ENCODE results near the gene PHPT1. TPM values are rescaled to one million over a fixed set of nuclear protein-coding genes. Genes with fewer than 3 reads are reported as not detected.
"Not testable (repeated sequence)": the region's sequence is repeated elsewhere in the genome, so short reads cannot be mapped to it uniquely, and the experiment has no call there.

PHPT1 gene
- total RNA-seq, 1 experiment from 2014 or later, result 161 TPM

DNA sequence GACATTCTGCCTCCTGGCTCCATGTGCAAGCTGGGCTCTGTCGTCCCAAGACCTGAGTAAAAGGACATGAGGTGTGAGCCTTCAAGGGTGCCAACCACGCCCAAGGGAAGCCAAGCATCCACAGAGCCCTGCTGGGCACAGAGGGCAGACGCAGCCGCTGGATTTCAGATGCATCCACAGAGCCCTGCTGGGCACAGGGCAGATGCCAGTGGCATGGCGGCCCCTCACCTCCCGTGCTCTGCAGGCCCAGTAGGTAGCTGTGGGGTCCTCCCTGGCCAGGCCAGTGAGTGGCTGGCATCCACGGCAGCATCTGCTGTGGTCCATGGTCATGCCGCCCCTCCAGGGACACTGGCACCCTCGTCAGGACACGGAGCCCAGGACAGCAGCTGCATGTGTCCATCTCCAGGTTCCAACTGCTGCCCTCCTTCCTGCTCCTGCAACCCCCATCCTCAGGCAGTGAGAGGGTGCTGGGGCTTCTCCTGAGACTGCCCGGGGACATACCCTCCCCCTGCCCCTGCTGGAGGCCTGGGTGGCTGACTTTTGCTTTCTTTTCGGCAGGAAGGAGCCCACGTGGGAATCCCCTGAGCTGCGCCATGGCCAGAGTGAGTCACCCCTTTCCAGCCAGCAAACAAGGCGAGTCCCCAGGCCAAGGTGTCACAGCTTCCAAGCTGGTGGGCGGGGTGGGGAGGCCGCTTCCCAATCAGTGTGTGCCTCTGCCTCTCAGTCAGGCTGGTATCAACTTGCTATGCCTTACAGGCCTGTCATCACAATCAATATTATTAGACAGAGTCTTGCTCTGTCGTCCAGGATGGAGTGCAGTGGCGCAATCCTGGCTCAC lies 33.1 kb downstream of the PHPT1 start:
- Histone ChIP-seq H3K9ac (ENCODE audit: extremely low read depth, insufficient read length, low read length) (no peak overlapping the region), H3K9me3 (ENCODE audit: control insufficient read depth, low read depth, low read length) (no peaks in the 10 kb centered on the region), H3K4ac (ENCODE audit: low read depth, low read length) (no peak overlapping the region), H3K27me3 (ENCODE audit: insufficient read depth, low read length) (no peaks in the 10 kb centered on the region), H2AK5ac (ENCODE audit: insufficient read length, low read length) (no peak overlapping the region), H3K18ac (ENCODE audit: insufficient read length, low read depth, low read length) (no peak overlapping the region), H3K4me2 (ENCODE audit: insufficient read depth, insufficient read length, low read length) (no peak overlapping the region), H3K23ac (ENCODE audit: insufficient read length, low read depth, low read length) (no peak overlapping the region), H4K20me1 (ENCODE audit: control insufficient read depth, insufficient read depth, insufficient read length) (no peaks in the 10 kb centered on the region), H3T11ph (ENCODE audit: low read length) (no peak overlapping the region), H4K8ac (replicated peaks; ENCODE audit: insufficient read length, low read depth, low read length) (no peak overlapping the region), H3K23me2 (ENCODE audit: insufficient read length, low read depth, low read length, poor library complexity, severe bottlenecking) (peaks cover 4% of the 10 kb centered on the region), H2BK5ac (ENCODE audit: insufficient read length, low read length) (no peak overlapping the region), H3K27ac (ENCODE audit: insufficient read length, low read depth, low read length) (no peak overlapping the region), H3K14ac (ENCODE audit: insufficient read depth, low read length) (no peak overlapping the region), H2BK12ac (ENCODE audit: insufficient read length, low read depth, low read length) (no peak overlapping the region), H2BK15ac (ENCODE audit: low read depth, low read length) (no peak overlapping the region), H3K4me1 (ENCODE audit: insufficient read depth, low read length) (no peaks in the 10 kb centered on the region), H3K79me1 (ENCODE audit: insufficient read depth, low read depth, low read length, poor library complexity, severe bottlenecking) (no peaks in the 10 kb centered on the region), H4K91ac (ENCODE audit: insufficient read length, low read depth, low read length) (no peak overlapping the region), H4K5ac (ENCODE audit: insufficient read length, low read depth, low read length) (no peak overlapping the region), H3K79me2 (ENCODE audit: insufficient read depth, low read length) (no peaks in the 10 kb centered on the region; the same call in 1 of the 2 replicates), H2BK120ac (ENCODE audit: low read depth, low read length, poor library complexity, severe bottlenecking) (no peak overlapping the region), H2AFZ (ENCODE audit: low read length) (no peak overlapping the region), H2BK20ac (ENCODE audit: low read depth, low read length, poor library complexity, severe bottlenecking) (no peak overlapping the region), H3K56ac (ENCODE audit: insufficient read length, low read depth, low read length) (no peak overlapping the region)
- peaks cover 11% of the 10 kb centered on the region for H3K27me3 Mint-ChIP-seq (ENCODE audit: low read depth)
- H3K27ac Mint-ChIP-seq, result no peak overlapping the region
- no peaks in the 10 kb centered on the region; a peak in 2 of 7 replicates for H3K36me3 Mint-ChIP-seq (ENCODE audit: insufficient read depth in 1 of 3, low read depth in 3 of 3)
- H3K9me3 Mint-ChIP-seq, result no peaks in the 10 kb centered on the region; a peak in 2 of 5 replicates
- H3K4me1 Mint-ChIP-seq, result peaks cover 9 to 10% of the 10 kb centered on the region in 2 experiments
- DNase-seq, result peak; percentile 62
- TF ChIP-seq, protein P1, sequence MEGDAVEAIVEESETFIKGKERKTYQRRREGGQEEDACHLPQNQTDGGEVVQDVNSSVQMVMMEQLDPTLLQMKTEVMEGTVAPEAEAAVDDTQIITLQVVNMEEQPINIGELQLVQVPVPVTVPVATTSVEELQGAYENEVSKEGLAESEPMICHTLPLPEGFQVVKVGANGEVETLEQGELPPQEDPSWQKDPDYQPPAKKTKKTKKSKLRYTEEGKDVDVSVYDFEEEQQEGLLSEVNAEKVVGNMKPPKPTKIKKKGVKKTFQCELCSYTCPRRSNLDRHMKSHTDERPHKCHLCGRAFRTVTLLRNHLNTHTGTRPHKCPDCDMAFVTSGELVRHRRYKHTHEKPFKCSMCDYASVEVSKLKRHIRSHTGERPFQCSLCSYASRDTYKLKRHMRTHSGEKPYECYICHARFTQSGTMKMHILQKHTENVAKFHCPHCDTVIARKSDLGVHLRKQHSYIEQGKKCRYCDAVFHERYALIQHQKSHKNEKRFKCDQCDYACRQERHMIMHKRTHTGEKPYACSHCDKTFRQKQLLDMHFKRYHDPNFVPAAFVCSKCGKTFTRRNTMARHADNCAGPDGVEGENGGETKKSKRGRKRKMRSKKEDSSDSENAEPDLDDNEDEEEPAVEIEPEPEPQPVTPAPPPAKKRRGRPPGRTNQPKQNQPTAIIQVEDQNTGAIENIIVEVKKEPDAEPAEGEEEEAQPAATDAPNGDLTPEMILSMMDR (conservative IDR thresholded peaks at IDR 0.05), result no peak
- no CpG with 5 or more reads among the region's 19 CpGs for WGBS (ENCODE audit: extremely low coverage, insufficient read length, low lambda C conversion rate)
- no peak overlapping the region for H3K4me3 Mint-ChIP-seq

DNA sequence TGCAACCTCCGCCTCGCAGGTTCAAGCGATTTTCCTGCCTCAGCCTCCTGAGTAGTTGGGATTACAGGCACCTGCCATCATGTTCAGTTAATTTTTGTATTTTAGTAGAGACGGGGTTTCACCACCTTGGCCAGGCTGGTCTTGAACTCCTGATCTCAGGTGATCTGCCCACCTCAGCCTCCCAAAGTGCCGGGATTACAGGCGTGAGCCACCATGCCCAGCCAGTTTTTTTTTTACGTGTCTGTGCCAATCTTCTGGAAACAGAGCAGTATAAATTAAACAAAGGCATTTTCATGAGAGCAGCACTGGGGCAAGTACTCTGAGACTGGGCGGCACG lies 33.7 kb downstream of the PHPT1 start:
- not testable (repeated sequence) for DNase-seq; H3K27ac Mint-ChIP-seq; H3K14ac ChIP-seq (ENCODE audit: insufficient read depth, low read length); H3K36me3 Mint-ChIP-seq (ENCODE audit: insufficient read depth in 1 of 3, low read depth in 3 of 3); H2BK20ac ChIP-seq (ENCODE audit: low read depth, low read length, poor library complexity, severe bottlenecking); H4K20me1 ChIP-seq (ENCODE audit: control insufficient read depth, insufficient read depth, insufficient read length); H4K91ac ChIP-seq (ENCODE audit: insufficient read length, low read depth, low read length); H4K8ac ChIP-seq (replicated peaks; ENCODE audit: insufficient read length, low read depth, low read length); H3K56ac ChIP-seq (ENCODE audit: insufficient read length, low read depth, low read length); H3K79me2 ChIP-seq (ENCODE audit: insufficient read depth, low read length); H4K5ac ChIP-seq (ENCODE audit: insufficient read length, low read depth, low read length); H2AK5ac ChIP-seq (ENCODE audit: insufficient read length, low read length); H3K79me1 ChIP-seq (ENCODE audit: insufficient read depth, low read depth, low read length, poor library complexity, severe bottlenecking); H3K4ac ChIP-seq (ENCODE audit: low read depth, low read length); H3K4me2 ChIP-seq (ENCODE audit: insufficient read depth, insufficient read length, low read length); H3K23me2 ChIP-seq (ENCODE audit: insufficient read length, low read depth, low read length, poor library complexity, severe bottlenecking); H2AFZ ChIP-seq (ENCODE audit: low read length); H2BK15ac ChIP-seq (ENCODE audit: low read depth, low read length); H3K27me3 ChIP-seq (ENCODE audit: insufficient read depth, low read length); H3K4me3 Mint-ChIP-seq; H3T11ph ChIP-seq (ENCODE audit: low read length); H3K4me1 ChIP-seq (ENCODE audit: insufficient read depth, low read length); H2BK12ac ChIP-seq (ENCODE audit: insufficient read length, low read depth, low read length); H2BK120ac ChIP-seq (ENCODE audit: low read depth, low read length, poor library complexity, severe bottlenecking); H3K9ac ChIP-seq (ENCODE audit: extremely low read depth, insufficient read length, low read length); H3K9me3 Mint-ChIP-seq; H2BK5ac ChIP-seq (ENCODE audit: insufficient read length, low read length); H3K23ac ChIP-seq (ENCODE audit: insufficient read length, low read depth, low read length); H3K9me3 ChIP-seq (ENCODE audit: control insufficient read depth, low read depth, low read length); H3K18ac ChIP-seq (ENCODE audit: insufficient read length, low read depth, low read length); H3K27ac ChIP-seq (ENCODE audit: insufficient read length, low read depth, low read length)
- no CpG with 5 or more reads among the region's 9 CpGs for WGBS (ENCODE audit: extremely low coverage, insufficient read length, low lambda C conversion rate)
- peaks cover 11% of the 10 kb centered on the region for H3K27me3 Mint-ChIP-seq (ENCODE audit: low read depth)
- H3K4me1 Mint-ChIP-seq, result peaks cover 12 to 13% of the 10 kb centered on the region in 2 experiments
